IMR-90 (cell line): ENCODE data around the gene TAAR8. TPM values are rescaled to one million over a fixed set of nuclear protein-coding genes. Genes with fewer than 3 reads are reported as not detected.
A peak's percentile ranks its signal among the peaks of the same experiment; 100 is the strongest.

Source experiments
- ATAC-seq: fragments of 200-7000 bp; cut with Tn5 transposase; 2 replicates; pipeline ENCODE4 v1.9.1; 2020; ENCODE audit warnings: low read depth, mild to moderate bottlenecking, moderate library complexity
- BruUV-seq: library from RNA; stranded (reverse); fragments of 400-500 nt; replicated peaks from 2 replicates; lab custom pipeline; 2021; lab: Mats Ljungman, UMichigan
- CTCF ChIA-PET: fragments of 300-600 bp; formaldehyde crosslinking; extraction: SDS; loops from one replicate; lab custom pipeline; 2021; ENCODE audit warnings: antibody characterized with exemption; lab: Yijun Ruan, JAX
- POLR2A ChIA-PET: fragments of 300-600 bp; sonication (Branson Sonifier 250); formaldehyde crosslinking; loops from one replicate; lab custom pipeline; 2022; ENCODE audit warnings: antibody characterized with exemption; ENCODE audit not compliant: unreplicated experiment; lab: Charles Lee
- DNase-seq: peaks from one replicate; pipeline ENCODE4 v3.0.0; 2013
- H2AFZ ChIP-seq: replicated peaks from 2 replicates; pipeline ENCODE3; 2013; ENCODE audit warnings: low read length, mild to moderate bottlenecking; ENCODE audit not compliant: poor library complexity
- H2AK5ac ChIP-seq: 2 replicates; pipeline ENCODE4 v1.6.1; 2013; ENCODE audit warnings: low read depth, low read length, inconsistent platforms
- H2AK9ac ChIP-seq: replicated peaks from 2 replicates; pipeline ENCODE3; 2013; ENCODE audit warnings: mild to moderate bottlenecking, low read depth, low read length, moderate library complexity; ENCODE audit not compliant: poor library complexity
- H2BK120ac ChIP-seq: 2 replicates; pipeline ENCODE4 v1.6.1; 2013; ENCODE audit warnings: low read depth, low read length, inconsistent platforms
- H2BK15ac ChIP-seq: 3 replicates; pipeline ENCODE4 v1.6.1; 2013; ENCODE audit warnings: low read depth, low read length, inconsistent platforms
- H2BK20ac ChIP-seq: 2 replicates; pipeline ENCODE4 v1.6.1; 2013; ENCODE audit warnings: low read depth, mild to moderate bottlenecking, inconsistent platforms, low read length, moderate library complexity
- H2BK5ac ChIP-seq: 2 replicates; pipeline ENCODE4 v1.6.1; 2013; ENCODE audit warnings: mild to moderate bottlenecking, low read depth, low read length, inconsistent platforms; ENCODE audit not compliant: poor library complexity, severe bottlenecking
- H3K14ac ChIP-seq: replicated peaks from 2 replicates; pipeline ENCODE4 v1.6.1; 2013; ENCODE audit warnings: low read depth, low read length, inconsistent platforms
- H3K18ac ChIP-seq: 2 replicates; pipeline ENCODE4 v1.6.1; 2013; ENCODE audit warnings: low read depth, low read length, control low read depth
- H3K23ac ChIP-seq: 2 replicates; pipeline ENCODE4 v1.6.1; 2013; ENCODE audit warnings: low read depth, low read length, inconsistent platforms
- H3K27ac ChIP-seq: 2 replicates; pipeline ENCODE4 v1.5.1; 2013; ENCODE audit warnings: mild to moderate bottlenecking, control low read depth, low read length; ENCODE audit not compliant: insufficient read depth
- H3K27me3 ChIP-seq: 2 replicates; pipeline ENCODE4 v1.6.1; 2013; ENCODE audit warnings: low read length; ENCODE audit not compliant: control insufficient read depth, insufficient read depth
- H3K36me3 ChIP-seq: 2 replicates; pipeline ENCODE4 v1.6.1; 2013; ENCODE audit warnings: low read length, mixed read lengths; ENCODE audit not compliant: control insufficient read depth, insufficient read depth
- H3K4ac ChIP-seq: 2 replicates; pipeline ENCODE4 v1.6.1; 2013; ENCODE audit warnings: low read depth, low read length, inconsistent platforms
- H3K4me1 ChIP-seq: 2 replicates; pipeline ENCODE4 v1.6.1; 2013; ENCODE audit warnings: low read length, mixed read lengths; ENCODE audit not compliant: control insufficient read depth, insufficient read depth
- H3K4me2 ChIP-seq: 2 replicates; pipeline ENCODE4 v1.6.1; 2013; ENCODE audit warnings: low read depth, mild to moderate bottlenecking, control low read depth, low read length, moderate library complexity
- H3K4me3 ChIP-seq: 2 replicates; pipeline ENCODE4 v1.5.1; 2013; ENCODE audit warnings: low read depth, mild to moderate bottlenecking, control low read depth, low read length, moderate library complexity; ENCODE audit not compliant: insufficient read depth
- H3K56ac ChIP-seq: 2 replicates; pipeline ENCODE4 v1.6.1; 2013; ENCODE audit warnings: low read length, inconsistent platforms; ENCODE audit not compliant: insufficient read depth; ENCODE audit errors: extremely low read depth
- H3K79me1 ChIP-seq, 2 experiments: 2 replicates each; pipeline ENCODE4 v1.6.1; 2013; ENCODE audit warnings: low read length in 2 of 2, inconsistent platforms in 1 of 2, low read depth in 1 of 2
- H3K9ac ChIP-seq: 2 replicates; pipeline ENCODE4 v1.6.1; 2013; ENCODE audit warnings: low read depth, low read length, control low read depth
- H3K9me1 ChIP-seq: 2 replicates; pipeline ENCODE4 v1.6.1; 2013; ENCODE audit warnings: low read length, inconsistent platforms; ENCODE audit not compliant: insufficient read depth
- H3K9me3 ChIP-seq: 2 replicates; pipeline ENCODE4 v1.6.1; 2013; ENCODE audit warnings: low read length; ENCODE audit not compliant: control insufficient read depth, insufficient read depth
- H4K20me1 ChIP-seq: 2 replicates; pipeline ENCODE4 v1.6.1; 2013; ENCODE audit warnings: low read length, inconsistent platforms; ENCODE audit not compliant: insufficient read depth
- H4K5ac ChIP-seq: 2 replicates; pipeline ENCODE4 v1.6.1; 2013; ENCODE audit warnings: mild to moderate bottlenecking, low read depth, low read length, control low read depth
- H4K8ac ChIP-seq, 2 experiments: 2 replicates each; pipeline ENCODE4 v1.6.1; 2013; ENCODE audit warnings: low read depth in 2 of 2, low read length in 2 of 2, control low read depth in 1 of 2, inconsistent platforms in 1 of 2
- H4K91ac ChIP-seq: 2 replicates; pipeline ENCODE4 v1.6.1; 2013; ENCODE audit warnings: low read depth, low read length, inconsistent platforms; ENCODE audit not compliant: insufficient read depth
- MAFK ChIP-seq: IDR thresholded peaks from 2 replicates; pipeline ENCODE4 v1.6.1; 2012; ENCODE audit warnings: low read depth, low read length, improper control_type of control experiment
- RCOR1 ChIP-seq: IDR thresholded peaks from 2 replicates; pipeline ENCODE4 v1.6.1; 2012; ENCODE audit warnings: mild to moderate bottlenecking, low read length, improper control_type of control experiment; ENCODE audit not compliant: insufficient replicate concordance
- WGBS, 2 experiments: methylation state at CpG; one replicate each; pipeline versions ENCODE4 v1.1.5 to v1.1.7; 2013; ENCODE audit warnings: missing lambda C conversion rate in 2 of 2; ENCODE audit not compliant: insufficient read length in 1 of 2; ENCODE audit errors: extremely low coverage in 2 of 2; 5-methylcytosine and 5-hydroxymethylcytosine counted together
- dilution Hi-C: fragments of 300-500 bp; cut with HindIII; formaldehyde crosslinking; loops from one replicate; pipeline ENCODE4 v1.14.3; 2018; ENCODE audit warnings: low sequenced_read_pairs; ENCODE audit not compliant: unreplicated experiment
- in situ Hi-C: fragments of 300-500 bp; cut with MboI; formaldehyde crosslinking; loops from 3 replicates; pipeline ENCODE4 v1.14.3; 2019; ENCODE audit warnings: low sequenced_read_pairs, inconsistent platforms, mixed read lengths
- intact Hi-C: fragments of 100-400 bp; cut with micrococcal nuclease; formaldehyde crosslinking; loops from 2 replicates; pipeline ENCODE4 v1.10.0; 2022
- polyA plus RNA-seq, 3 experiments: library from polyadenylated mRNA; depleted of rRNA; stranded (reverse); fragments of >200 nt; gene quantifications; 2 replicates each; pipeline ENCODE4 v1.2.3, GENCODE V29; 2012; ENCODE audit warnings: low replicate concordance in 1 of 3
- total RNA-seq: library from RNA; depleted of rRNA; stranded (reverse); fragments of >200 nt; gene quantifications from 2 replicates; pipeline ENCODE4 v1.2.3, GENCODE V29; 2012

TAAR8 gene
- total and polyA plus RNA-seq, 2 of the 4 experiments (the other 2 are of a cell fraction): not detected

DNA sequence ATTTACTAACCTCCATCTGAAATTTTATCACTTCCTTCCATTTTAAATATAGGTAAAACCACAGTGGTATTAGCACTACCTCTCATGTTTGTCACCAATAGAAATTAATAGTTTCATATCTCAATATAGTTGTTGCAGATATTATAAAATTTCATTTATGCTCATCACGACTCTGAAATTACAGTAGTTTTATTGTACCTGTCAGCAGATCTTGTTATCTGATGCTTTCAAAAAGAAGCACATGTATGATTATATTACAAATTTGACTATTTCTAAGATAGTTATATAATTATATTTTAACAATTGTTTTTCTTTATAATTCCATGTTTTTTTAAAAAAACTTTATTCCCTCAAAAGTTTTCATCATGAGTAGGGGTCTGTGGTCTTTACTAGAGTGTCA, 32.2 kb downstream of the TAAR8 start:
- Histone ChIP-seq H3K23ac (no peak overlapping the region), H3K4me2 (no peak overlapping the region), H3K9me3 (peaks cover 3% of the 10 kb centered on the region), H3K4me1 (no peaks in the 10 kb centered on the region), H3K18ac (no peak overlapping the region), H4K91ac (no peak overlapping the region), H2BK120ac (no peak overlapping the region), H2AK5ac (no peak overlapping the region), H3K4me3 (no peak overlapping the region), H3K79me1 (no peaks in the 10 kb centered on the region), H2AFZ (no peak overlapping the region), H4K8ac (no peak overlapping the region), H4K5ac (no peak overlapping the region), H3K36me3 (no peaks in the 10 kb centered on the region), H3K56ac (no peak overlapping the region), H3K9me1 (no peaks in the 10 kb centered on the region), H3K9ac (no peak overlapping the region), H2BK15ac (no peak overlapping the region), H3K27me3 (peaks cover 42% of the 10 kb centered on the region), H4K20me1 (no peaks in the 10 kb centered on the region), H3K27ac (no peak overlapping the region), H2BK5ac (no peak overlapping the region), H2AK9ac (no peak overlapping the region), H3K4ac (no peak overlapping the region), H2BK20ac (no peak overlapping the region), H3K14ac (no peak overlapping the region)
- intact Hi-C loops: no loop called here
- ChIA-PET POLR2A (no interaction called here), CTCF (no interaction called here)
- BruUV-seq: no TSS peak
- in situ Hi-C loops: no loop called here
- WGBS, 2 experiments: no CpG with 5 or more reads among the region's 1 CpG
- DNase-seq (no peak), ATAC-seq (no peak)
- peak; percentile 56 for TF ChIP-seq MAFK
- no peak for TF ChIP-seq RCOR1
- dilution Hi-C loops: no loop called here
